PC-3 (cell line): ENCODE data around the gene PCDH9. TPM values are rescaled to one million over a fixed set of nuclear protein-coding genes. Genes with fewer than 3 reads are reported as not detected.

ENCODE experiments used
- ATAC-seq: fragments of 200-7000 bp; cut with Tn5 transposase; 2 replicates; pipeline ENCODE4 v1.9.1; 2020; ENCODE audit warnings: mild to moderate bottlenecking, moderate library complexity
- BruUV-seq: library from RNA; stranded (reverse); fragments of 400-500 nt; replicated peaks from 2 replicates; lab custom pipeline; 2021; lab: Mats Ljungman, UMichigan
- CTCF ChIA-PET: fragments of 300-600 bp; sonication (Branson Sonifier 250); formaldehyde crosslinking; loops from one replicate; lab custom pipeline; 2022; ENCODE audit warnings: antibody characterized with exemption; lab: Charles Lee
- POLR2A ChIA-PET: fragments of 300-600 bp; sonication (Branson Sonifier 250); formaldehyde crosslinking; loops from one replicate; lab custom pipeline; 2022; ENCODE audit warnings: antibody characterized with exemption; ENCODE audit not compliant: unreplicated experiment; lab: Charles Lee
- DNase-seq: peaks from one replicate; pipeline ENCODE4 v3.0.0-alpha.2; 2015
- H2AFZ ChIP-seq: fragments of 300-600 bp; sonication (generic); 2 replicates; pipeline ENCODE4 v1.6.0; 2016; ENCODE audit warnings: antibody characterized with exemption, low read length
- H3F3A ChIP-seq: fragments of 300-600 bp; sonication (generic); one replicate; pipeline ENCODE4 v1.6.0; 2017; ENCODE audit warnings: antibody characterized with exemption, low read length, control low read depth, mild to moderate bottlenecking; ENCODE audit not compliant: unreplicated experiment
- H3K27ac ChIP-seq: fragments of 300-600 bp; sonication (generic); 2 replicates; pipeline ENCODE4 v1.5.1; 2016; ENCODE audit warnings: mild to moderate bottlenecking, low read length
- H3K27me3 ChIP-seq: fragments of 300-600 bp; sonication (generic); 2 replicates; pipeline ENCODE4 v1.6.1; 2016; ENCODE audit warnings: low read length, mixed read lengths
- H3K36me3 ChIP-seq: fragments of 300-600 bp; sonication (generic); 2 replicates; pipeline ENCODE4 v1.6.1; 2016; ENCODE audit warnings: low read depth, mixed run types, low read length, mixed read lengths
- H3K4me1 ChIP-seq: fragments of 300-600 bp; sonication (generic); 2 replicates; pipeline ENCODE4 v1.5.1; 2016; ENCODE audit warnings: low read length; ENCODE audit not compliant: insufficient read depth
- H3K4me2 ChIP-seq: fragments of 300-600 bp; sonication (generic); 2 replicates; pipeline ENCODE4 v1.6.0; 2016; ENCODE audit warnings: low read length
- H3K4me3 ChIP-seq: fragments of 300-600 bp; sonication (generic); 2 replicates; pipeline ENCODE4 v1.5.1; 2016; ENCODE audit warnings: mild to moderate bottlenecking, low read length, mixed read lengths
- H3K79me2 ChIP-seq: fragments of 300-600 bp; sonication (generic); 2 replicates; pipeline ENCODE4 v1.6.1; 2017; ENCODE audit warnings: low read length, mixed read lengths
- H3K9ac ChIP-seq: fragments of 300-600 bp; sonication (generic); 2 replicates; pipeline ENCODE4 v1.6.0; 2016; ENCODE audit warnings: mild to moderate bottlenecking, low read length
- H3K9me2 ChIP-seq: fragments of 300-600 bp; sonication (generic); replicated peaks from 2 replicates; pipeline ENCODE4 v1.6.1; 2016; ENCODE audit warnings: mixed run types, low read length, mixed read lengths
- H3K9me3 ChIP-seq: fragments of 300-600 bp; sonication (generic); 2 replicates; pipeline ENCODE4 v1.6.1; 2016; ENCODE audit warnings: low read length, mixed read lengths
- H4K20me1 ChIP-seq: fragments of 300-600 bp; sonication (generic); 2 replicates; pipeline ENCODE4 v1.6.1; 2016; ENCODE audit warnings: low read length, mixed read lengths
- EZH2 ChIP-seq: fragments of 300-600 bp; sonication (generic); IDR thresholded peaks from one replicate; pipeline ENCODE4 v1.6.1; 2017; ENCODE audit warnings: antibody characterized with exemption, mild to moderate bottlenecking, low read length; ENCODE audit not compliant: unreplicated experiment
- EZH2phosphoT487 ChIP-seq: fragments of 300-600 bp; sonication (generic); IDR thresholded peaks from 2 replicates; pipeline ENCODE4 v1.6.1; 2018; ENCODE audit warnings: mild to moderate bottlenecking, antibody characterized with exemption, low read length, borderline replicate concordance
- intact Hi-C: fragments of 100-400 bp; cut with micrococcal nuclease; formaldehyde crosslinking; loops from 2 replicates; pipeline ENCODE4 v1.9.0; 2023
- total RNA-seq: library from RNA; depleted of rRNA; stranded (reverse); fragments of >200 nt; gene quantifications from 2 replicates; pipeline ENCODE4 v1.2.3, GENCODE V29; 2014
- TF ChIP-seq, protein P1 (sequence below): fragments of 300-600 bp; sonication (generic); conservative IDR thresholded peaks from 2 replicates; pipeline ENCODE4 v1.5.1; 2017; ENCODE audit warnings: antibody characterized with exemption, low read depth, mild to moderate bottlenecking, low read length

PCDH9 gene
- total RNA-seq, 1 experiment from 2014 or later = 0.98 TPM

DNA sequence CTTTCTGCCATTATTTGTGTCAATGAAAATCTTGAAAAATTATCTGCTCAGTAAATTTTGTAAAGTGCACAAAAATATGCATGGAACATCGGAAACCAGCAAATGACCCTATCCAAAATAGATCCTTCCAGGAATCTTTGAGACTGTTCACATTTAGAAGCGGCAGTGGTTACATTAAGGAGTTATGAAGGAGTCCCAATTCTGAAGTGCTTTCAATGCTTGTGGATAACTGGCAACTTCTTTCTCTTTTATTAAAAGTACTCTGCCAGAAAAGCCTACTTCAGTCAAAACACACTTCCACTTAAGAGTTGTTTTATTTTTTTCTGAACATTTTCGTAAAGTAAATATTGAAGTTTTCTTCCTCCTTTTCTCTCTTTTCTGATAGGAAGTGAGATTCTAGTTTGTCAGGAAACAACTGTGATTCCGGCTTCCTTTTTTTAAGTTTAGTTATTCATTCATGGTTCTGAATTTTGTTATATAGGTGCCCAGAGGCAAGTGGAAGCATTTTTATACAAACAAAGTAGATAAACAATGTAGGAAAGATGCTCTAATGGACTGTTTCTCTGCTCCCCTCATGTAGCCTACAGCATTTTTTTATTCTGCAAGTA is 83.5 kb downstream of the PCDH9 start:
- no peak overlapping the region for H3K27ac ChIP-seq
- no peaks in the 10 kb centered on the region for H3K79me2 ChIP-seq
- H3K9me2 ChIP-seq = no peaks in the 10 kb centered on the region
- DNase-seq (no peak), ATAC-seq (no peak)
- POLR2A ChIA-PET = no interaction called here
- CTCF ChIA-PET = no interaction called here
- H3K9ac ChIP-seq = no peak overlapping the region
- H3K4me3 ChIP-seq = no peak overlapping the region
- intact Hi-C loops = no loop called here
- no peaks in the 10 kb centered on the region for H4K20me1 ChIP-seq
- H3K27me3 ChIP-seq = no peaks in the 10 kb centered on the region
- TF ChIP-seq EZH2 = no peak
- TF ChIP-seq EZH2phosphoT487 = no peak
- TF ChIP-seq, protein P1, sequence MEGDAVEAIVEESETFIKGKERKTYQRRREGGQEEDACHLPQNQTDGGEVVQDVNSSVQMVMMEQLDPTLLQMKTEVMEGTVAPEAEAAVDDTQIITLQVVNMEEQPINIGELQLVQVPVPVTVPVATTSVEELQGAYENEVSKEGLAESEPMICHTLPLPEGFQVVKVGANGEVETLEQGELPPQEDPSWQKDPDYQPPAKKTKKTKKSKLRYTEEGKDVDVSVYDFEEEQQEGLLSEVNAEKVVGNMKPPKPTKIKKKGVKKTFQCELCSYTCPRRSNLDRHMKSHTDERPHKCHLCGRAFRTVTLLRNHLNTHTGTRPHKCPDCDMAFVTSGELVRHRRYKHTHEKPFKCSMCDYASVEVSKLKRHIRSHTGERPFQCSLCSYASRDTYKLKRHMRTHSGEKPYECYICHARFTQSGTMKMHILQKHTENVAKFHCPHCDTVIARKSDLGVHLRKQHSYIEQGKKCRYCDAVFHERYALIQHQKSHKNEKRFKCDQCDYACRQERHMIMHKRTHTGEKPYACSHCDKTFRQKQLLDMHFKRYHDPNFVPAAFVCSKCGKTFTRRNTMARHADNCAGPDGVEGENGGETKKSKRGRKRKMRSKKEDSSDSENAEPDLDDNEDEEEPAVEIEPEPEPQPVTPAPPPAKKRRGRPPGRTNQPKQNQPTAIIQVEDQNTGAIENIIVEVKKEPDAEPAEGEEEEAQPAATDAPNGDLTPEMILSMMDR = no peak
- H2AFZ ChIP-seq = no peak overlapping the region
- peaks cover 9% of the 10 kb centered on the region; the same call in 1 of the 2 replicates for H3K4me1 ChIP-seq
- no peak overlapping the region for H3K4me2 ChIP-seq
- no peaks in the 10 kb centered on the region for H3K9me3 ChIP-seq
- H3K36me3 ChIP-seq = no peaks in the 10 kb centered on the region
- BruUV-seq = no TSS peak
- H3F3A ChIP-seq = no peaks in the 10 kb centered on the region

DNA sequence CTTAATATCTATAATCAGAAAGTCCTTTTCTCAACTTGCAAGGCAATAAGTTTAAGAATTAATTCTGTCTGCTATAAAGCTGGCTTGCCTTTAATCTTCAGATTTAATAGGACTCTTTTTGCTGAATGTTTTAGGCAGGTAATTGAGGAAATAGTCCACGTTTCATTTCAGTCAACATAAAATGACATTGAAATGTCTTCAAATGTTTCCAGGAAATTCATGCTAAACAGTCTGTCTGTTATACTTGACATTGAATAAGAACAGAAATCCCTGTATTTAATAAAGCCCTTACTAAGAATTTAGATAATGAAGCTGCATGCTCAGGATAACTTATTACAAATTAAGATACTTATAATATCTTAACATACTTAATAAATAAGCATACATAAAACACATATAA is 84.2 kb downstream of the PCDH9 start:
- POLR2A ChIA-PET = no interaction called here
- Histone ChIP-seq H2AFZ (no peak overlapping the region), H3F3A (no peaks in the 10 kb centered on the region), H3K4me3 (no peak overlapping the region), H3K36me3 (no peaks in the 10 kb centered on the region), H3K9me3 (no peaks in the 10 kb centered on the region), H3K27me3 (no peaks in the 10 kb centered on the region), H3K4me1 (peaks cover 9% of the 10 kb centered on the region; the same call in 1 of the 2 replicates), H3K4me2 (no peak overlapping the region), H3K9ac (no peak overlapping the region), H4K20me1 (no peaks in the 10 kb centered on the region), H3K79me2 (no peaks in the 10 kb centered on the region), H3K9me2 (no peaks in the 10 kb centered on the region), H3K27ac (no peak overlapping the region)
- intact Hi-C loops = no loop called here
- DNase-seq = no peak
- TF ChIP-seq EZH2 = no peak
- TF ChIP-seq, protein P1 = no peak
- no peak for TF ChIP-seq EZH2phosphoT487
- no peak for ATAC-seq
- CTCF ChIA-PET = no interaction called here
- no TSS peak for BruUV-seq

DNA sequence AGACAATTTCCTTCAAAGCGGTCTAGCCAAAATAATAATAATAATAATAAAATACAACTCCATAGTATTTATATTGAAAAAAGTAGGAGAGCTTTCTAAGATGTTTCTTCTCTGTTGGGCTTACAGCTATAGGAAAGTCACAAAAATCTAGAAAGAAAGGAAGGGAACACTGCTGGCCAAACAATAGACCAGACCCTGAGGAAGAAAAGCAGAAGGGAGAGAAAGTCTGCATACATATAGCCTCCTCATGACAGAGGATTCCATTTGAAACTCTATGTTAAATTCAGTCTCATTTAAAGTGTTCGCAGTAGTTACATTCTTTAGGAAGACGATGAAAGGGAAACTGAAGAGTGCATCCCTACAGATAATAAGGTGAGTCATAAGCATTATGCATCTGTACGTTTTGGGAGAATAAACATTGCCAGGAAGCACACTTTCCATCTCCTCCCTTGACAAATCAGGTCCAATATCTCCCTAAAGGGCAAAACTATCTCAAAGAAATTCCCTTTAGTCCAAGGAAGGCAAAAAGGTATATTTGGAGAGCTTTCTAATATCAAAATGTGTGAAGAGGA is 86.5 kb downstream of the PCDH9 start:
- no peaks in the 10 kb centered on the region for H3K27me3 ChIP-seq
- H3K9ac ChIP-seq = no peak overlapping the region
- CTCF ChIA-PET = no interaction called here
- no peaks in the 10 kb centered on the region for H3K79me2 ChIP-seq
- H2AFZ ChIP-seq = no peak overlapping the region
- ATAC-seq = no peak
- H3K36me3 ChIP-seq = no peaks in the 10 kb centered on the region
- H4K20me1 ChIP-seq = no peaks in the 10 kb centered on the region
- H3K4me2 ChIP-seq = no peak overlapping the region
- no TSS peak for BruUV-seq
- intact Hi-C loops = no loop called here
- H3K27ac ChIP-seq = no peak overlapping the region
- H3K9me2 ChIP-seq = no peaks in the 10 kb centered on the region
- TF ChIP-seq EZH2 (no peak), EZH2phosphoT487 (no peak)
- TF ChIP-seq, protein P1 = no peak
- peaks cover 9% of the 10 kb centered on the region; the same call in 1 of the 2 replicates for H3K4me1 ChIP-seq
- POLR2A ChIA-PET = no interaction called here
- H3K4me3 ChIP-seq = no peak overlapping the region
- no peaks in the 10 kb centered on the region for H3F3A ChIP-seq
- no peaks in the 10 kb centered on the region for H3K9me3 ChIP-seq
- DNase-seq = no peak
